Measurements from ENCODE around the gene GJC3.

DNA sequence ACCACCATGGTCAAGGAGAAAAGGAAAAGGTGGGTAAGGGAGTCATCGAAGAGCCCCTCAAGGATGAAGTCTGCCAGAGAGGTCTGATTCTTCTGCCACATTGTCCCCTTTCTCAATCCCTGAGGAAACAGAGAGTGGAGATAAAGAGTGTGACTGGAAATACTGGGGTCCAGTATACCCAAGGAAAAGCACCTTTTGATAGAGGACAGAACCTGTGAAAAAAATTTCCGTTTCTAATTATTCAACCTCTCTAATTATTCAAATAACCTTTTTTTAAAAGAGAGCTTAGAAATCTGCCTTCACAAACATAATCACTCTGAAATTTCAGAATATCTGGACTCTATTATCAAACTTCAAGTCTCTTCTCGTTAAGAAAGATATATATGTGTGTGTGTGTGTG, 52.5 kb downstream of the GJC3 start, which contains the start of gene OR2AE1:
- TF ChIP-seq, protein P1, sequence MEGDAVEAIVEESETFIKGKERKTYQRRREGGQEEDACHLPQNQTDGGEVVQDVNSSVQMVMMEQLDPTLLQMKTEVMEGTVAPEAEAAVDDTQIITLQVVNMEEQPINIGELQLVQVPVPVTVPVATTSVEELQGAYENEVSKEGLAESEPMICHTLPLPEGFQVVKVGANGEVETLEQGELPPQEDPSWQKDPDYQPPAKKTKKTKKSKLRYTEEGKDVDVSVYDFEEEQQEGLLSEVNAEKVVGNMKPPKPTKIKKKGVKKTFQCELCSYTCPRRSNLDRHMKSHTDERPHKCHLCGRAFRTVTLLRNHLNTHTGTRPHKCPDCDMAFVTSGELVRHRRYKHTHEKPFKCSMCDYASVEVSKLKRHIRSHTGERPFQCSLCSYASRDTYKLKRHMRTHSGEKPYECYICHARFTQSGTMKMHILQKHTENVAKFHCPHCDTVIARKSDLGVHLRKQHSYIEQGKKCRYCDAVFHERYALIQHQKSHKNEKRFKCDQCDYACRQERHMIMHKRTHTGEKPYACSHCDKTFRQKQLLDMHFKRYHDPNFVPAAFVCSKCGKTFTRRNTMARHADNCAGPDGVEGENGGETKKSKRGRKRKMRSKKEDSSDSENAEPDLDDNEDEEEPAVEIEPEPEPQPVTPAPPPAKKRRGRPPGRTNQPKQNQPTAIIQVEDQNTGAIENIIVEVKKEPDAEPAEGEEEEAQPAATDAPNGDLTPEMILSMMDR (IDR thresholded peaks at IDR 0.05), result no peak
- TF ChIP-seq POLR2A (IDR thresholded peaks at IDR 0.05), result no peak

Data from Peyer's patch (tissue), 4 donors.